Natural killer cell (primary cell): ENCODE results near the gene MGLL. TPM values are rescaled to one million over a fixed set of nuclear protein-coding genes. Genes with fewer than 3 reads are reported as not detected.

Source experiments
- ATAC-seq, 3 donors: fragments of 150-1000 bp in 2 of 3; fragments of 200-7000 bp in 1 of 3; cut with Tn5 transposase; 1 replicate in 1 of 3; 2 replicates in 2 of 3; pipeline ENCODE4 v1.10.0; 2021; ENCODE audit warnings: mild to moderate bottlenecking in 2 of 3, moderate library complexity in 2 of 3
- DNase-seq, 2 donors: peaks; one replicate each; pipeline versions ENCODE4 v3.0.0 to v3.0.0-alpha.2; 2013 to 2021; ENCODE audit warnings: mixed read lengths in 1 of 2
- H3K27ac ChIP-seq: one replicate; pipeline ENCODE4 v1.5.1; 2013; ENCODE audit warnings: mild to moderate bottlenecking, low read length
- H3K27me3 ChIP-seq: one replicate; pipeline ENCODE4 v1.6.1; 2013; ENCODE audit warnings: low read length; ENCODE audit not compliant: control insufficient read depth, insufficient read depth
- H3K36me3 ChIP-seq: one replicate; pipeline ENCODE4 v1.6.1; 2013; ENCODE audit warnings: low read length; ENCODE audit not compliant: control insufficient read depth, insufficient read depth
- H3K4me1 ChIP-seq: one replicate; pipeline ENCODE4 v1.6.1; 2013; ENCODE audit warnings: low read length; ENCODE audit not compliant: control insufficient read depth, insufficient read depth
- H3K4me3 ChIP-seq: one replicate; pipeline ENCODE4 v1.5.1; 2013; ENCODE audit warnings: low read length
- H3K9me3 ChIP-seq: one replicate; pipeline ENCODE4 v1.6.1; 2013; ENCODE audit warnings: low read length; ENCODE audit not compliant: control insufficient read depth, insufficient read depth
- H3K27ac Mint-ChIP-seq, 2 donors: one replicate each; pipeline ENCODE4 v1.8.0; 2022; ENCODE audit warnings: mild to moderate bottlenecking in 2 of 2, mixed read lengths in 2 of 2, moderate library complexity in 1 of 2
- H3K27me3 Mint-ChIP-seq, 2 donors: one replicate each; pipeline ENCODE4 v1.8.0; 2022; ENCODE audit warnings: low read depth in 2 of 2, mixed read lengths in 2 of 2
- H3K36me3 Mint-ChIP-seq: one replicate; pipeline ENCODE4 v1.8.0; 2022; ENCODE audit warnings: mixed read lengths
- H3K4me1 Mint-ChIP-seq, 2 donors: one replicate each; pipeline ENCODE4 v1.8.0; 2022; ENCODE audit warnings: mixed read lengths in 2 of 2
- H3K4me3 Mint-ChIP-seq: one replicate; pipeline ENCODE4 v1.8.0; 2022; ENCODE audit warnings: mild to moderate bottlenecking, moderate library complexity, mixed read lengths
- H3K9me3 Mint-ChIP-seq, 2 donors: one replicate each; pipeline ENCODE4 v1.8.0; 2022; ENCODE audit warnings: mixed read lengths in 2 of 2
- WGBS: methylation state at CpG from one replicate; pipeline ENCODE4 v1.1.7; 2013; ENCODE audit warnings: missing lambda C conversion rate; ENCODE audit not compliant: insufficient coverage; 5-methylcytosine and 5-hydroxymethylcytosine counted together
- intact Hi-C: fragments of 100-400 bp; cut with micrococcal nuclease; formaldehyde crosslinking; loops from one replicate; pipeline ENCODE4 v1.14.2; 2022
- total RNA-seq, 4 donors: library from RNA; stranded (reverse); fragments of 120-200 nt in 1 of 4; gene quantifications; one replicate each; pipeline versions ENCODE4 v1.2.3 to v1.2.4, GENCODE V29; 2013 to 2022
- TF ChIP-seq, protein P1 (sequence below): fragments of 200-600 bp; IDR thresholded peaks from one replicate; pipeline ENCODE4 v1.8.0; 2022; ENCODE audit warnings: antibody characterized with exemption

Gene MGLL
- total RNA-seq, 3 donors from 2014 or later (not counting 1 experiment from before 2014, with no cell fraction given) = 2.7 to 4.6 (median 3.0) TPM

GRCh38 chr3:127699416-127700300 lies 122.7 kb downstream of the MGLL start:
- TF ChIP-seq, protein P1, sequence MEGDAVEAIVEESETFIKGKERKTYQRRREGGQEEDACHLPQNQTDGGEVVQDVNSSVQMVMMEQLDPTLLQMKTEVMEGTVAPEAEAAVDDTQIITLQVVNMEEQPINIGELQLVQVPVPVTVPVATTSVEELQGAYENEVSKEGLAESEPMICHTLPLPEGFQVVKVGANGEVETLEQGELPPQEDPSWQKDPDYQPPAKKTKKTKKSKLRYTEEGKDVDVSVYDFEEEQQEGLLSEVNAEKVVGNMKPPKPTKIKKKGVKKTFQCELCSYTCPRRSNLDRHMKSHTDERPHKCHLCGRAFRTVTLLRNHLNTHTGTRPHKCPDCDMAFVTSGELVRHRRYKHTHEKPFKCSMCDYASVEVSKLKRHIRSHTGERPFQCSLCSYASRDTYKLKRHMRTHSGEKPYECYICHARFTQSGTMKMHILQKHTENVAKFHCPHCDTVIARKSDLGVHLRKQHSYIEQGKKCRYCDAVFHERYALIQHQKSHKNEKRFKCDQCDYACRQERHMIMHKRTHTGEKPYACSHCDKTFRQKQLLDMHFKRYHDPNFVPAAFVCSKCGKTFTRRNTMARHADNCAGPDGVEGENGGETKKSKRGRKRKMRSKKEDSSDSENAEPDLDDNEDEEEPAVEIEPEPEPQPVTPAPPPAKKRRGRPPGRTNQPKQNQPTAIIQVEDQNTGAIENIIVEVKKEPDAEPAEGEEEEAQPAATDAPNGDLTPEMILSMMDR = no peak
- H3K9me3 ChIP-seq = no peaks in the 10 kb centered on the region
- ATAC-seq = no peak
- intact Hi-C loops = no loop called here
- 95% methylated on average over 7 of the region's 9 CpGs for WGBS
- H3K4me1 Mint-ChIP-seq = peaks cover 0 to 5% of the 10 kb centered on the region in 2 donors
- no peaks in the 10 kb centered on the region for H3K36me3 Mint-ChIP-seq
- H3K27ac ChIP-seq = no peak overlapping the region
- H3K4me3 ChIP-seq = no peak overlapping the region
- no peaks in the 10 kb centered on the region for H3K36me3 ChIP-seq
- no peaks in the 10 kb centered on the region for H3K27me3 Mint-ChIP-seq
- H3K4me1 ChIP-seq = peaks cover 17% of the 10 kb centered on the region
- H3K27ac Mint-ChIP-seq = no peak overlapping the region
- H3K4me3 Mint-ChIP-seq = no peak overlapping the region
- H3K9me3 Mint-ChIP-seq = peaks cover 0 to 2% of the 10 kb centered on the region in 2 donors
- no peak for DNase-seq
- no peaks in the 10 kb centered on the region for H3K27me3 ChIP-seq

DNA sequence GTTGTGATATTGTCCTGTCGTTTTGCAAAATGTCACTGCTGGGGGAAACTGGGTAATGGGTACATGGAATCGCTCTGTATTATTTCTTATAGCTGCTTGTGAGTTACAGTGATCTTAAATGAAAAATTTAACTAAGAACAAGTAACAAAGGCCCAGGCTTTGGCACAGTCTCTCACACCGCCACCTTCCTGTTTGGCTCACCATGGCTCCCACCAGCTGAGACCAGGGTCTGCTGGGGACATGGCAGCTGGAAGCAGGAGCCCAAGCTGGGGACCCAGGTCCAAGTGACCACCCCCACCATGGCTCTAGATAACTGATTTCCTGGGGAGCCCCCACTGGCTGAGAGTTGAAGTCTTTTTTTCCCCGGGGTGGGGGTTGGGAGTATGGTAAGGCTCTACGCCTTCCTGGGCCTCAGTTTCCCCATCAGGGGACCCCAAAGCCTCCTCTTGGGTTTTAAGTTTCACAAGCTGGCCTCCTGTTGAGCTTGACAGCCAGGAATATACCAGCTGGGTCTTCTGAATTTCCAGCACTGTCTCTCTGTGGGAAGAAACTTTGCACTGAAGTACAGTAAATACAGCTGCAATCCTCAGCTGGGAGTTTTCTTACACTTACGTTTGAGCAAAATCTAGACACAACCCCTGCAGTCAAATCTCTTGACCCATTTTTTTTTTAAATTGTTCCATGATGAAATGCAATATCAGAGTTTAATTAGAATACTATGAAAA lies 123.5 kb downstream of the MGLL start:
- 75% methylated on average over 5 of the region's 6 CpGs for WGBS
- no peak for DNase-seq
- Histone ChIP-seq H3K27ac (no peak overlapping the region), H3K27me3 (no peaks in the 10 kb centered on the region), H3K4me1 (peaks cover 17% of the 10 kb centered on the region), H3K4me3 (no peak overlapping the region), H3K36me3 (no peaks in the 10 kb centered on the region), H3K9me3 (no peaks in the 10 kb centered on the region)
- Mint-ChIP-seq H3K36me3 (no peaks in the 10 kb centered on the region), H3K27me3 (no peaks in the 10 kb centered on the region), H3K27ac (no peak overlapping the region), H3K4me1 (peaks cover 0 to 5% of the 10 kb centered on the region in 2 donors), H3K9me3 (peaks cover 0 to 2% of the 10 kb centered on the region in 2 donors), H3K4me3 (no peak overlapping the region)
- ATAC-seq = no peak
- TF ChIP-seq, protein P1 = no peak
- intact Hi-C loops = no loop called here

- H3K9me3 Mint-ChIP-seq = no peaks in the 10 kb centered on the region
Measured at GRCh38 chr3:127698286-127698685, 124.0 kb downstream of the MGLL start.

More at GRCh38 chr3:127698286-127698685, 124.0 kb downstream of the MGLL start:
- no peaks in the 10 kb centered on the region for H3K27me3 ChIP-seq
- H3K4me1 Mint-ChIP-seq = peaks cover 0 to 5% of the 10 kb centered on the region in 2 donors
- no peak overlapping the region for H3K27ac ChIP-seq
- 91% methylated on average over 3 of the region's 3 CpGs for WGBS
- intact Hi-C loops = no loop called here
- H3K27me3 Mint-ChIP-seq = no peaks in the 10 kb centered on the region
- no peak for ATAC-seq
- H3K36me3 Mint-ChIP-seq = no peaks in the 10 kb centered on the region
- no peak overlapping the region for H3K4me3 ChIP-seq
- no peaks in the 10 kb centered on the region for H3K9me3 ChIP-seq
- H3K27ac Mint-ChIP-seq = no peak overlapping the region
- H3K4me3 Mint-ChIP-seq = no peak overlapping the region
- H3K4me1 ChIP-seq = peaks cover 17% of the 10 kb centered on the region
- no peaks in the 10 kb centered on the region for H3K36me3 ChIP-seq
- TF ChIP-seq, protein P1 = no peak
- DNase-seq = no peak
